Breast epithelium (tissue), 4 donors: ENCODE measurements around the gene PIM3. TPM values are rescaled to one million over a fixed set of nuclear protein-coding genes. Genes with fewer than 3 reads are reported as not detected.

Experiments used
- DNase-seq, 2 donors: peaks; one replicate each; pipeline ENCODE4 v3.0.0-alpha.2; 2019; ENCODE audit warnings: low spot score in 2 of 2
- H3K27ac ChIP-seq, 2 donors: fragments of 200-600 bp; sonication (generic) in 1 of 2; one replicate each; pipeline ENCODE4 v1.5.1; 2016 to 2019; ENCODE audit warnings: mild to moderate bottlenecking in 1 of 2
- H3K27me3 ChIP-seq, 2 donors: fragments of 200-600 bp; sonication (generic) in 1 of 2; one replicate each; pipeline versions ENCODE4 v1.5.1 to v1.6.0; 2017 to 2019; ENCODE audit warnings: control low read depth in 1 of 2, mild to moderate bottlenecking in 1 of 2
- H3K36me3 ChIP-seq: fragments of 200-600 bp; one replicate; pipeline ENCODE4 v1.5.1; 2019
- H3K4me1 ChIP-seq, 2 donors: fragments of 200-600 bp; sonication (generic); one replicate each; pipeline ENCODE4 v1.5.1; 2016 to 2019; ENCODE audit warnings: control low read depth in 1 of 2
- H3K4me3 ChIP-seq, 3 donors: fragments of 200-600 bp; sonication (generic); 1 replicate in 2 of 3; 2 replicates in 1 of 3; pipeline ENCODE4 v1.5.1; 2016 to 2019; ENCODE audit warnings: mild to moderate bottlenecking in 3 of 3, moderate library complexity in 2 of 3
- H3K9me3 ChIP-seq, 2 donors: fragments of 200-600 bp; sonication (generic) in 1 of 2; one replicate each; pipeline ENCODE4 v1.5.1; 2016 to 2019; ENCODE audit warnings: control low read depth in 1 of 2
- CTCF ChIP-seq, 3 donors: fragments of 450-650 bp; IDR thresholded peaks; one replicate each; pipeline ENCODE4 v1.5.1; 2016 to 2017; ENCODE audit warnings: antibody characterized with exemption in 3 of 3, mild to moderate bottlenecking in 3 of 3, moderate library complexity in 3 of 3
- POLR2A ChIP-seq: fragments of 450-650 bp; IDR thresholded peaks from one replicate; pipeline ENCODE4 v1.6.1; 2016; ENCODE audit warnings: antibody characterized with exemption, mild to moderate bottlenecking, moderate library complexity
- POLR2AphosphoS5 ChIP-seq, 3 donors: sonication (generic); formaldehyde crosslinking; IDR thresholded peaks; one replicate each; pipeline ENCODE4 v1.6.1; 2017; ENCODE audit warnings: antibody characterized with exemption in 3 of 3
- intact Hi-C: fragments of 100-400 bp; cut with DNase I; formaldehyde crosslinking; loops from one replicate; pipeline ENCODE4 v1.15.1; 2023; ENCODE audit warnings: low total_unique reads
- total RNA-seq, 3 donors: library from RNA; depleted of rRNA; stranded (reverse); fragments of >200 nt; gene quantifications; one replicate each; pipeline ENCODE4 v1.1.0, GENCODE V29; 2016

The PIM3 gene
- total RNA-seq, 3 donors from 2014 or later, result 63.0 to 92.1 (median 87.1) TPM

GRCh38 chr22:50002791-50003190, 42.2 kb downstream of the PIM3 start:
- Histone ChIP-seq H3K4me3 (no peak overlapping the region), H3K9me3 (no peaks in the 10 kb centered on the region), H3K27ac (no peak overlapping the region), H3K27me3 (peaks cover 0 to 18% of the 10 kb centered on the region in 2 donors), H3K4me1 (no peaks in the 10 kb centered on the region), H3K36me3 (no peaks in the 10 kb centered on the region)
- no peak for DNase-seq
- intact Hi-C loops, result no loop called here
- TF ChIP-seq POLR2AphosphoS5 (IDR thresholded peaks at IDR 0.05), result no peak
- no peak for TF ChIP-seq CTCF (IDR thresholded peaks at IDR 0.05)
- no peak for TF ChIP-seq POLR2A

- H3K9me3 ChIP-seq, result no peaks in the 10 kb centered on the region
- no peaks in the 10 kb centered on the region for H3K4me1 ChIP-seq
- H3K36me3 ChIP-seq, result no peaks in the 10 kb centered on the region
- intact Hi-C loops, result no loop called here
- TF ChIP-seq POLR2A (no peak), CTCF (IDR thresholded peaks at IDR 0.05) (no peak), POLR2AphosphoS5 (IDR thresholded peaks at IDR 0.05) (no peak)
- H3K27me3 ChIP-seq, result peaks cover 0 to 12% of the 10 kb centered on the region in 2 donors
- no peak overlapping the region for H3K27ac ChIP-seq
- H3K4me3 ChIP-seq, result no peak overlapping the region
- no peak for DNase-seq
Observed at GRCh38 chr22:50004918-50005317, 44.3 kb downstream of the PIM3 start.

GRCh38 chr22:50007057-50007511, 46.5 kb downstream of the PIM3 start:
- TF ChIP-seq POLR2AphosphoS5 (IDR thresholded peaks at IDR 0.05) (no peak), POLR2A (no peak), CTCF (IDR thresholded peaks at IDR 0.05) (no peak)
- Histone ChIP-seq H3K36me3 (no peaks in the 10 kb centered on the region), H3K27me3 (peaks cover 8 to 24% of the 10 kb centered on the region in 2 donors), H3K4me3 (no peak overlapping the region), H3K4me1 (peaks cover 0 to 7% of the 10 kb centered on the region in 2 donors), H3K9me3 (no peaks in the 10 kb centered on the region), H3K27ac (no peak overlapping the region)
- intact Hi-C loops, result no loop called here
- DNase-seq, result no peak

GRCh38 chr22:50008151-50009040, 47.8 kb downstream of the PIM3 start:
- Histone ChIP-seq H3K9me3 (no peaks in the 10 kb centered on the region), H3K27me3 (peaks cover 8 to 37% of the 10 kb centered on the region in 2 donors), H3K36me3 (no peaks in the 10 kb centered on the region), H3K4me1 (peaks cover 0 to 7% of the 10 kb centered on the region in 2 donors), H3K4me3 (no peak overlapping the region), H3K27ac (peak overlapping the region; percentile 57 to 61)
- DNase-seq, result no peak
- TF ChIP-seq POLR2A (no peak), CTCF (IDR thresholded peaks at IDR 0.05) (no peak), POLR2AphosphoS5 (IDR thresholded peaks at IDR 0.05) (no peak)
- intact Hi-C loops, result no loop called here

- Histone ChIP-seq H3K4me1 (peaks cover 0 to 7% of the 10 kb centered on the region in 2 donors), H3K27ac (no peak overlapping the region), H3K4me3 (no peak overlapping the region), H3K36me3 (no peaks in the 10 kb centered on the region), H3K27me3 (peaks cover 9 to 43% of the 10 kb centered on the region in 2 donors), H3K9me3 (no peaks in the 10 kb centered on the region)
- TF ChIP-seq CTCF (IDR thresholded peaks at IDR 0.05) (no peak), POLR2A (no peak), POLR2AphosphoS5 (IDR thresholded peaks at IDR 0.05) (no peak)
- DNase-seq, result no peak
- intact Hi-C loops, result no loop called here
Observed at GRCh38 chr22:50009251-50009650, 48.7 kb downstream of the PIM3 start.
